H1 (cell line): ENCODE results near the gene CMSS1. TPM values are rescaled to one million over a fixed set of nuclear protein-coding genes. Genes with fewer than 3 reads are reported as not detected.

Experiments
- CTCF ChIA-PET: fragments of 300-600 bp; sonication (Branson Sonifier 250); formaldehyde crosslinking; loops from one replicate; lab custom pipeline; 2021; ENCODE audit not compliant: partially characterized antibody; lab: Charles Lee
- POLR2A ChIA-PET: fragments of 300-600 bp; sonication (Branson Sonifier 250); formaldehyde crosslinking; loops from one replicate; lab custom pipeline; 2021; ENCODE audit warnings: inconsistent platforms; ENCODE audit not compliant: partially characterized antibody; lab: Charles Lee
- DNase-seq, 2 experiments: peaks; one replicate each; pipeline versions ENCODE4 v3.0.0 to v3.0.0-alpha.2; 2010 to 2022; ENCODE audit warnings: low spot score in 2 of 2, low read depth in 1 of 2, mixed read lengths in 1 of 2
- FAIRE-seq: peaks from 2 replicates; lab custom pipeline; 2011; peaks lifted over from hg19 to GRCh38; lab: Jason Lieb, UNC
- H2AFZ ChIP-seq: 2 replicates; pipeline ENCODE4 v1.8.1; 2012; ENCODE audit warnings: low read length, inconsistent platforms
- H2AK5ac ChIP-seq: 2 replicates; pipeline ENCODE4 v1.6.1; 2013; ENCODE audit warnings: low read depth, low read length
- H2BK120ac ChIP-seq: replicated peaks from 2 replicates; pipeline ENCODE3; 2013; ENCODE audit warnings: low read depth, low read length, inconsistent platforms
- H2BK12ac ChIP-seq: 2 replicates; pipeline ENCODE4 v1.6.1; 2013; ENCODE audit warnings: low read depth, low read length
- H2BK15ac ChIP-seq: 2 replicates; pipeline ENCODE4 v1.6.1; 2013; ENCODE audit warnings: low read length
- H2BK20ac ChIP-seq: 2 replicates; pipeline ENCODE4 v1.6.1; 2013; ENCODE audit warnings: low read length
- H2BK5ac ChIP-seq: 2 replicates; pipeline ENCODE4 v1.6.1; 2013; ENCODE audit warnings: low read depth, low read length
- H3K14ac ChIP-seq: 2 replicates; pipeline ENCODE4 v1.6.1; 2013; ENCODE audit warnings: inconsistent platforms; ENCODE audit not compliant: insufficient read length
- H3K18ac ChIP-seq: 2 replicates; pipeline ENCODE4 v1.6.1; 2013; ENCODE audit warnings: low read length; ENCODE audit errors: extremely low read depth
- H3K23ac ChIP-seq: 2 replicates; pipeline ENCODE4 v1.6.1; 2013; ENCODE audit warnings: inconsistent platforms; ENCODE audit not compliant: insufficient read length
- H3K23me2 ChIP-seq: 2 replicates; pipeline ENCODE4 v1.6.1; 2013; ENCODE audit warnings: low read depth, low read length
- H3K27ac ChIP-seq: 2 replicates; pipeline ENCODE4 v1.6.1; 2011; ENCODE audit warnings: low read depth, low read length, inconsistent platforms
- H3K27me3 ChIP-seq, 4 experiments: replicated peaks in 1 of 4; 1 replicate in 1 of 4; 2 replicates in 3 of 4; pipeline versions ENCODE4 v1.6.1 to v1.8.1; 2011 to 2013; ENCODE audit warnings: low read length in 3 of 4, mild to moderate bottlenecking in 3 of 4, inconsistent platforms in 2 of 4, mixed read lengths in 2 of 4, moderate library complexity in 1 of 4; ENCODE audit not compliant: control insufficient read depth in 3 of 4, insufficient read depth in 3 of 4; ENCODE audit errors: extremely low read depth in 1 of 4
- H3K36me3 ChIP-seq, 4 experiments: 2 replicates each; pipeline versions ENCODE4 v1.6.1 to v1.8.1; 2011 to 2013; ENCODE audit warnings: mild to moderate bottlenecking in 4 of 4, low read length in 3 of 4, moderate library complexity in 2 of 4, control low read depth in 1 of 4, inconsistent platforms in 1 of 4; ENCODE audit not compliant: insufficient read depth in 4 of 4, control insufficient read depth in 2 of 4
- H3K4ac ChIP-seq: replicated peaks from 2 replicates; pipeline ENCODE3; 2013; ENCODE audit warnings: low read length, low read depth, mixed read lengths, inconsistent platforms; ENCODE audit not compliant: insufficient read length
- H3K4me1 ChIP-seq, 4 experiments: replicated peaks in 1 of 4; 1 replicate in 1 of 4; 2 replicates in 3 of 4; pipeline versions ENCODE4 v1.6.1 to v1.8.1; 2011 to 2013; ENCODE audit warnings: low read length in 3 of 4, inconsistent platforms in 2 of 4, mixed read lengths in 1 of 4; ENCODE audit not compliant: insufficient read depth in 4 of 4, control insufficient read depth in 3 of 4
- H3K4me2 ChIP-seq, 2 experiments: 2 replicates each; pipeline versions ENCODE4 v1.6.1 to v1.8.1; 2011 to 2013; ENCODE audit warnings: low read depth in 2 of 2, low read length in 2 of 2, control low read depth in 1 of 2, inconsistent platforms in 1 of 2, mild to moderate bottlenecking in 1 of 2; ENCODE audit not compliant: insufficient read depth in 1 of 2
- H3K4me3 ChIP-seq, 4 experiments: fragments of 200-600, 300-600 bp in 1 of 4; sonication (generic), shearing (Covaris generic), sonication (Bioruptor Twin) in 1 of 4; 2 replicates each; pipeline versions ENCODE4 v1.5.1 to v1.8.1; 2011 to 2016; ENCODE audit warnings: low read length in 4 of 4, low read depth in 3 of 4, control low read depth in 2 of 4, inconsistent platforms in 2 of 4, mild to moderate bottlenecking in 2 of 4, mixed read lengths in 1 of 4, moderate library complexity in 1 of 4; ENCODE audit not compliant: insufficient read depth in 2 of 4; ENCODE audit errors: extremely low read depth in 1 of 4
- H3K56ac ChIP-seq: replicated peaks from 2 replicates; pipeline ENCODE3; 2013; ENCODE audit warnings: low read depth, mild to moderate bottlenecking, mixed read lengths, low read length, inconsistent platforms; ENCODE audit not compliant: insufficient read length
- H3K79me1 ChIP-seq: 2 replicates; pipeline ENCODE4 v1.6.1; 2013; ENCODE audit warnings: low read depth, low read length, control low read depth
- H3K79me2 ChIP-seq, 2 experiments: 2 replicates each; pipeline versions ENCODE4 v1.6.1 to v1.8.1; 2012 to 2013; ENCODE audit warnings: low read length in 2 of 2, mild to moderate bottlenecking in 2 of 2, inconsistent platforms in 1 of 2; ENCODE audit not compliant: insufficient read depth in 2 of 2, control insufficient read depth in 1 of 2
- H3K9ac ChIP-seq, 4 experiments: replicated peaks in 1 of 4; 1 replicate in 1 of 4; 2 replicates in 3 of 4; pipeline versions ENCODE4 v1.6.1 to v1.8.1; 2011 to 2013; ENCODE audit warnings: low read depth in 3 of 4, low read length in 3 of 4, control low read depth in 2 of 4, mild to moderate bottlenecking in 2 of 4, moderate library complexity in 2 of 4, inconsistent platforms in 1 of 4; ENCODE audit errors: extremely low read depth in 1 of 4
- H3K9me3 ChIP-seq, 2 experiments: 2 replicates each; pipeline versions ENCODE4 v1.6.1 to v1.8.1; 2012 to 2013; ENCODE audit warnings: mild to moderate bottlenecking in 2 of 2, moderate library complexity in 2 of 2, control low read depth in 1 of 2, inconsistent platforms in 1 of 2, low read depth in 1 of 2, low read length in 1 of 2, mixed read lengths in 1 of 2; ENCODE audit not compliant: insufficient read depth in 2 of 2
- H4K20me1 ChIP-seq, 2 experiments: replicated peaks in 1 of 2; 2 replicates each; pipeline versions ENCODE3 to v1.8.1; 2011 to 2013; ENCODE audit warnings: inconsistent platforms in 2 of 2, low read length in 2 of 2, mild to moderate bottlenecking in 1 of 2; ENCODE audit not compliant: insufficient read depth in 2 of 2, control insufficient read depth in 1 of 2
- H4K5ac ChIP-seq: 2 replicates; pipeline ENCODE4 v1.6.1; 2013; ENCODE audit warnings: low read length, low read depth, mixed read lengths, inconsistent platforms; ENCODE audit not compliant: insufficient read length
- H4K8ac ChIP-seq: 2 replicates; pipeline ENCODE4 v1.8.0; 2013; ENCODE audit warnings: mild to moderate bottlenecking, moderate library complexity, low read length, inconsistent platforms; ENCODE audit not compliant: insufficient read depth; ENCODE audit errors: extremely low read depth
- H4K91ac ChIP-seq: replicated peaks from 2 replicates; pipeline ENCODE3; 2013; ENCODE audit warnings: low read length, mixed read lengths, inconsistent platforms; ENCODE audit not compliant: insufficient read length
- TAF7 ChIP-seq: optimal IDR thresholded peaks from 2 replicates; pipeline ENCODE3; 2011; ENCODE audit warnings: low read depth, mild to moderate bottlenecking, inconsistent platforms, low read length, moderate library complexity, borderline replicate concordance
- WGBS, 2 experiments: shearing (Covaris generic) in 1 of 2; methylation state at CpG; one replicate each; pipeline versions ENCODE4 v1.1.6 to v1.1.7; 2013 to 2015; ENCODE audit warnings: low lambda C conversion rate in 2 of 2, mixed read lengths in 2 of 2, inconsistent platforms in 1 of 2, low coverage in 1 of 2, missing lambda C conversion rate in 1 of 2; ENCODE audit not compliant: insufficient replicate concordance in 2 of 2, insufficient coverage in 1 of 2, insufficient read length in 1 of 2; ENCODE audit errors: extremely low coverage in 1 of 2, missing lambda C conversion rate in 1 of 2; 5-methylcytosine and 5-hydroxymethylcytosine counted together
- polyA plus RNA-seq, 7 experiments: library from polyadenylated mRNA; depleted of rRNA in 3 of 7; stranded (reverse) in 5 of 7; unstranded in 2 of 7; fragments of >200 nt in 5 of 7; fragments of 200-250 nt in 2 of 7; gene quantifications; 1 replicate in 5 of 7; 2 replicates in 1 of 7; 4 replicates in 1 of 7; pipeline versions ENCODE4 v1.2.1 to v1.2.3, GENCODE V29; 2011 to 2013; ENCODE audit warnings: missing spikeins in 2 of 7, mixed read lengths in 2 of 7
- total RNA-seq: library from RNA; stranded (reverse); fragmentation: NEBNext Ultra II Directional; extraction: Animal tissue kit (Norgen Biotek cat#: 25700); gene quantifications from 2 replicates; pipeline ENCODE4 v1.2.1, GENCODE V29; 2021

Gene CMSS1
- total and polyA plus RNA-seq, 2 of the 8 experiments (the other 6 are each of a cell fraction or from before 2014, with no cell fraction given) = 15.2 to 75.1 TPM

DNA sequence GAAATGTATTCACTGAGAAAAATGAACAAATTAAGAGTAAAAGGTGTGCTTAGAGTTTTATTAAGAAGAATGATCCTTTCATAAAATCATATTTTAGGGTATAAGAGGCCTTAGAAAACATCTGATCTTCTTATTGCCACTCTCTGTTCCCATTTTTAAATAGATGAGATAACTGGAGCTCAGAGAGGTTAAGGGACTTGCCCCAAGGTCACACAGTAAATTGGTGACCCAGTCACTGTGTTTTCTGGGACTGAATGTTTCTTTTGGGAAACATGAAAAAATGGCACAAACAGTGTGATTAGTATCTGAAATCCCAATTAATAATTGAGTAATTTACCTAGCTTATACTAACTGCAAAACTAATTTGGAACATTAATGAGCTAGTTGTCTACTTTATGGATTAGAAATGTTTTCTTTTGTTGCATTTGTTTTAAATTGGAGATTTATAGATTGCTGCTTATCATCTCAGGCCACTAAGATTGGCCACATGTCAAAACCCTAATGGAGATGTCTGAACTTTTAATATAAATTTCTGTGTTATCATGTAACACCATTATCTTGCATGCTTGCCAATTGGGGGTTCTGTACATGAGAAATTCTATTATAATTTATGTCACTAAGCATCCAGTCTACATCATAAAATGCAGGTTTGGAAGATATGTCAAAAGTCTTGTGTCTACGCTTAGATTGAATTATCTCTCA lies 64.9 kb downstream of the CMSS1 start:
- CTCF ChIA-PET = interaction anchor here (0.6 kb wide), 1 partner anchor 51 kb away, joined by 3 read pairs; no protein-coding TSS in a partner anchor
- H3K4ac ChIP-seq = no peak overlapping the region
- H2AK5ac ChIP-seq = no peak overlapping the region
- H4K5ac ChIP-seq = no peak overlapping the region
- FAIRE-seq (no peak), DNase-seq (no peak)
- H3K36me3 ChIP-seq = no peaks in the 10 kb centered on the region
- H2BK5ac ChIP-seq = no peak overlapping the region
- no peaks in the 10 kb centered on the region for H3K4me1 ChIP-seq
- H3K79me2 ChIP-seq = no peaks in the 10 kb centered on the region
- no peaks in the 10 kb centered on the region; the same call in 1 of the 2 replicates for H3K79me1 ChIP-seq
- H3K18ac ChIP-seq = no peak overlapping the region
- H3K27ac ChIP-seq = no peak overlapping the region
- no peak overlapping the region for H2BK20ac ChIP-seq
- no peak overlapping the region for H2BK12ac ChIP-seq
- H3K56ac ChIP-seq = no peak overlapping the region
- no peak overlapping the region for H3K23ac ChIP-seq
- H2BK120ac ChIP-seq = no peak overlapping the region
- no peak overlapping the region for H3K14ac ChIP-seq
- WGBS, 2 experiments = 83% methylated on average over 1 of the region's 1 CpG; no CpG with 5 or more reads in 1 of the 2 experiments
- H4K20me1 ChIP-seq = peaks cover 3 to 6% of the 10 kb centered on the region in 2 experiments
- H3K9me3 ChIP-seq = no peaks in the 10 kb centered on the region
- POLR2A ChIA-PET = no interaction called here
- no peak overlapping the region for H2AFZ ChIP-seq
- no peak overlapping the region for H3K4me3 ChIP-seq
- no peak overlapping the region for H2BK15ac ChIP-seq
- no peak overlapping the region for H3K9ac ChIP-seq
- peaks cover 5 to 25% (median 12%) of the 10 kb centered on the region in 4 experiments for H3K27me3 ChIP-seq
- no peak overlapping the region for H4K91ac ChIP-seq
- no peak overlapping the region for H3K4me2 ChIP-seq
- H3K23me2 ChIP-seq = no peaks in the 10 kb centered on the region
- no peak overlapping the region for H4K8ac ChIP-seq
- no peak for TF ChIP-seq TAF7
